WTC11 (cell line): ENCODE data around the gene CHST11. TPM values are rescaled to one million over a fixed set of nuclear protein-coding genes. Genes with fewer than 3 reads are reported as not detected.

ENCODE experiments used
- ATAC-seq: fragments of 200-7000 bp; cut with Tn5 transposase; 2 replicates; pipeline ENCODE4 v1.10.0; 2021; ENCODE audit warnings: mild to moderate bottlenecking, moderate library complexity
- CTCF ChIA-PET: fragments of 300-600 bp; sonication (Branson Sonifier 250); formaldehyde crosslinking; loops from one replicate; lab custom pipeline; 2021; ENCODE audit warnings: antibody characterized with exemption; lab: Charles Lee
- POLR2A ChIA-PET: fragments of 350-600 bp; sonication (Branson Sonifier 250); formaldehyde crosslinking; loops from one replicate; lab custom pipeline; 2021; ENCODE audit warnings: antibody characterized with exemption; lab: Charles Lee
- DNase-seq: peaks from one replicate; pipeline ENCODE4 v3.0.0; 2021; ENCODE audit warnings: low spot score
- H3K27ac Mint-ChIP-seq: 2 replicates; pipeline ENCODE4 v1.8.0; 2021; ENCODE audit warnings: mixed read lengths
- H3K27me3 Mint-ChIP-seq: 2 replicates; pipeline ENCODE4 v1.8.0; 2021; ENCODE audit warnings: low read depth, mild to moderate bottlenecking, moderate library complexity, mixed read lengths
- H3K36me3 Mint-ChIP-seq: 2 replicates; pipeline ENCODE4 v1.8.0; 2021; ENCODE audit warnings: mixed read lengths
- H3K4me1 Mint-ChIP-seq: 2 replicates; pipeline ENCODE4 v1.8.0; 2022; ENCODE audit warnings: mixed read lengths
- H3K4me3 Mint-ChIP-seq: 2 replicates; pipeline ENCODE4 v1.8.0; 2021; ENCODE audit warnings: mild to moderate bottlenecking, moderate library complexity, mixed read lengths
- H3K9me3 Mint-ChIP-seq: 2 replicates; pipeline ENCODE4 v1.8.0; 2021; ENCODE audit warnings: mixed read lengths
- CBFB ChIP-seq: sonication (generic); formaldehyde crosslinking; IDR thresholded peaks from 2 replicates; pipeline ENCODE4 v1.8.1; 2022; ENCODE audit warnings: mild to moderate bottlenecking, low read depth, missing genetic modification reagents
- CTCF ChIP-seq: fragments of 200-600 bp; IDR thresholded peaks from 2 replicates; pipeline ENCODE4 v1.8.0; 2022; ENCODE audit warnings: antibody characterized with exemption
- E2F1 ChIP-seq: sonication (generic); formaldehyde crosslinking; IDR thresholded peaks from 2 replicates; pipeline ENCODE4 v1.8.0; 2022; ENCODE audit warnings: mild to moderate bottlenecking, missing genetic modification reagents
- ELF4 ChIP-seq: sonication (generic); formaldehyde crosslinking; IDR thresholded peaks from 2 replicates; pipeline ENCODE4 v1.8.1; 2022; ENCODE audit warnings: low read depth, mild to moderate bottlenecking, moderate library complexity, missing genetic modification reagents
- FOXJ3 ChIP-seq: sonication (generic); formaldehyde crosslinking; IDR thresholded peaks from 2 replicates; pipeline ENCODE4 v1.9.0; 2021; ENCODE audit warnings: missing genetic modification reagents, mild to moderate bottlenecking, borderline replicate concordance
- FOXK1 ChIP-seq: sonication (generic); formaldehyde crosslinking; IDR thresholded peaks from 2 replicates; pipeline ENCODE4 v1.8.0; 2022; ENCODE audit warnings: mild to moderate bottlenecking, moderate library complexity, missing genetic modification reagents
- FOXP4 ChIP-seq: sonication (generic); formaldehyde crosslinking; IDR thresholded peaks from 2 replicates; pipeline ENCODE4 v1.8.0; 2022; ENCODE audit warnings: mild to moderate bottlenecking, missing genetic modification reagents
- HMGXB4 ChIP-seq: sonication (generic); formaldehyde crosslinking; IDR thresholded peaks from 2 replicates; pipeline ENCODE4 v1.8.1; 2023; ENCODE audit warnings: mild to moderate bottlenecking, moderate library complexity, missing genetic modification reagents
- MLX ChIP-seq: sonication (generic); formaldehyde crosslinking; IDR thresholded peaks from 2 replicates; pipeline ENCODE4 v1.8.1; 2023; ENCODE audit warnings: mild to moderate bottlenecking, missing genetic modification reagents, moderate library complexity
- NFYB ChIP-seq: sonication (generic); formaldehyde crosslinking; conservative IDR thresholded peaks from 2 replicates; pipeline ENCODE4 v1.8.0; 2022; ENCODE audit warnings: low read depth, missing genetic modification reagents
- NR2C2 ChIP-seq: sonication (generic); formaldehyde crosslinking; IDR thresholded peaks from 2 replicates; pipeline ENCODE4 v1.8.0; 2022; ENCODE audit warnings: mild to moderate bottlenecking, missing genetic modification reagents
- PRRX2 ChIP-seq: fragments of 250-450 bp; sonication (Bioruptor Pico); IDR thresholded peaks from 2 replicates; pipeline ENCODE4 v1.8.0; 2021; ENCODE audit warnings: mild to moderate bottlenecking
- STAT6 ChIP-seq: sonication (generic); formaldehyde crosslinking; conservative IDR thresholded peaks from 2 replicates; pipeline ENCODE4 v1.8.1; 2023; ENCODE audit warnings: mild to moderate bottlenecking, low read depth, missing genetic modification reagents, moderate library complexity
- TCF7 ChIP-seq: sonication (generic); formaldehyde crosslinking; IDR thresholded peaks from 2 replicates; pipeline ENCODE4 v1.8.0; 2022; ENCODE audit warnings: mild to moderate bottlenecking, low read depth, missing genetic modification reagents, moderate library complexity
- TEAD4 ChIP-seq: sonication (generic); formaldehyde crosslinking; IDR thresholded peaks from 2 replicates; pipeline ENCODE4 v1.8.0; 2022; ENCODE audit warnings: mild to moderate bottlenecking, missing genetic modification reagents
- ZNF263 ChIP-seq: sonication (generic); formaldehyde crosslinking; IDR thresholded peaks from 2 replicates; pipeline ENCODE4 v1.8.1; 2022; ENCODE audit warnings: low read depth, mild to moderate bottlenecking, moderate library complexity, missing genetic modification reagents
- ZNF512 ChIP-seq: sonication (generic); formaldehyde crosslinking; IDR thresholded peaks from 2 replicates; pipeline ENCODE4 v1.8.1; 2022; ENCODE audit warnings: missing genetic modification reagents, borderline replicate concordance
- total RNA-seq: library from RNA; stranded (reverse); gene quantifications from 3 replicates; pipeline ENCODE4 v1.2.3, GENCODE V29; 2021

The CHST11 gene
- total RNA-seq, 1 experiment from 2014 or later: 24.2 TPM

GRCh38 chr12:104477510-104478390 is 21.0 kb downstream of the CHST11 start (continued):
- no peak for TF ChIP-seq STAT6
- no peak for TF ChIP-seq FOXP4 (CRISPR knock-in tag)
- no peak for TF ChIP-seq MLX (CRISPR knock-in tag)
- no peak for TF ChIP-seq NR2C2 (CRISPR knock-in tag)
- TF ChIP-seq PRRX2 (CRISPR knock-in tag): no peak
- TF ChIP-seq ELF4: no peak
- no peak for TF ChIP-seq FOXJ3
- no peak for TF ChIP-seq E2F1 (CRISPR knock-in tag)

- ChIA-PET POLR2A (no interaction called here), CTCF (interaction anchor here (1.3 kb wide), 1 partner anchor 22 kb away, joined by 3 read pairs; no protein-coding TSS in a partner anchor)
- H3K4me3 Mint-ChIP-seq: no peak overlapping the region
- H3K27ac Mint-ChIP-seq: 0 out of 2 replicates have a peak overlapping the region, but pooled peaks have one; percentile 8
- peaks cover 6% of the 10 kb centered on the region; the same call in 1 of the 2 replicates for H3K36me3 Mint-ChIP-seq
- ATAC-seq (no peak), DNase-seq (no peak)
- TF ChIP-seq NFYB (CRISPR knock-in tag): no peak
- no peak for TF ChIP-seq FOXK1
- no peak for TF ChIP-seq TEAD4 (CRISPR knock-in tag)
- TF ChIP-seq CBFB: no peak
- H3K27me3 Mint-ChIP-seq: no peaks in the 10 kb centered on the region
- H3K4me1 Mint-ChIP-seq: peaks cover 19% of the 10 kb centered on the region
- H3K9me3 Mint-ChIP-seq: peaks cover 8% of the 10 kb centered on the region; the same call in 1 of the 2 replicates
Observed at GRCh38 chr12:104478396-104479122, 21.8 kb downstream of the CHST11 start.

- H3K27ac Mint-ChIP-seq: no peak overlapping the region
- no peak for DNase-seq
- H3K27me3 Mint-ChIP-seq: no peaks in the 10 kb centered on the region
- ChIA-PET POLR2A (no interaction called here), CTCF (no interaction called here)
- H3K9me3 Mint-ChIP-seq: peaks cover 8% of the 10 kb centered on the region; the same call in 1 of the 2 replicates
- peaks cover 6% of the 10 kb centered on the region; the same call in 1 of the 2 replicates for H3K36me3 Mint-ChIP-seq
- no peak for ATAC-seq
- peaks cover 12% of the 10 kb centered on the region for H3K4me1 Mint-ChIP-seq
- no peak overlapping the region for H3K4me3 Mint-ChIP-seq
- no peak for TF ChIP-seq NFYB (CRISPR knock-in tag)
- no peak for TF ChIP-seq ZNF263
- TF ChIP-seq TCF7 (CRISPR knock-in tag): no peak
- TF ChIP-seq HMGXB4 (CRISPR knock-in tag): no peak
- TF ChIP-seq CTCF: no peak
- TF ChIP-seq ZNF512: no peak
Observed at GRCh38 chr12:104479123-104479662, 22.4 kb downstream of the CHST11 start.
